Activated B cell treated with CpG ODN at 0.5 μM for 24 hours (primary cell): ENCODE data around the gene PCDHB3. TPM values are rescaled to one million over a fixed set of nuclear protein-coding genes. Genes with fewer than 3 reads are reported as not detected.
A peak's percentile ranks its signal among the peaks of the same experiment; 100 is the strongest.
"Not testable (repeated sequence)": the region's sequence is repeated elsewhere in the genome, so short reads cannot be mapped to it uniquely, and the experiment has no call there.

ENCODE experiments used
- ATAC-seq: fragments of 200-7000 bp; cut with Tn5 transposase; one replicate; pipeline ENCODE4 v1.10.0; 2021; ENCODE audit warnings: low read depth, mild to moderate bottlenecking, moderate library complexity
- CTCF ChIA-PET: fragments of 350-600 bp; sonication (Branson Sonifier 250); formaldehyde crosslinking; loops from one replicate; lab custom pipeline; 2021; ENCODE audit warnings: antibody characterized with exemption; lab: Charles Lee
- POLR2A ChIA-PET: fragments of 350-600 bp; sonication (Branson Sonifier 250); formaldehyde crosslinking; loops from one replicate; lab custom pipeline; 2021; ENCODE audit warnings: antibody characterized with exemption; lab: Charles Lee
- DNase-seq: peaks from one replicate; pipeline ENCODE4 v3.0.0; 2022
- H3K27ac Mint-ChIP-seq: one replicate; pipeline ENCODE4 v1.8.0; 2020; ENCODE audit warnings: mixed read lengths
- H3K27me3 Mint-ChIP-seq: one replicate; pipeline ENCODE4 v1.8.0; 2021; ENCODE audit warnings: mixed read lengths
- H3K36me3 Mint-ChIP-seq: one replicate; pipeline ENCODE4 v1.8.0; 2021; ENCODE audit warnings: low read depth, mixed read lengths
- H3K4me1 Mint-ChIP-seq: one replicate; pipeline ENCODE4 v1.8.0; 2021; ENCODE audit warnings: mixed read lengths
- H3K4me3 Mint-ChIP-seq: one replicate; pipeline ENCODE4 v1.8.0; 2020; ENCODE audit warnings: mild to moderate bottlenecking, mixed read lengths
- H3K9me3 Mint-ChIP-seq: one replicate; pipeline ENCODE4 v1.8.0; 2020; ENCODE audit warnings: mixed read lengths
- intact Hi-C: fragments of 100-400 bp; cut with micrococcal nuclease; formaldehyde crosslinking; loops from one replicate; pipeline ENCODE4 v1.15.1; 2024
- total RNA-seq: library from RNA; stranded (reverse); gene quantifications from 2 replicates; pipeline ENCODE4 v1.2.3, GENCODE V29; 2022
- TF ChIP-seq, protein P1 (sequence below): fragments of 200-600 bp; IDR thresholded peaks from one replicate; pipeline ENCODE4 v1.8.0; 2022; ENCODE audit warnings: antibody characterized with exemption, mild to moderate bottlenecking

PCDHB3 gene
- total RNA-seq, 1 donor from 2014 or later: not detected

GRCh38 chr5:141127305-141127704, 27.0 kb downstream of the PCDHB3 start:
- H3K36me3 Mint-ChIP-seq: no peaks in the 10 kb centered on the region
- intact Hi-C loops: no loop called here
- H3K4me1 Mint-ChIP-seq: no peaks in the 10 kb centered on the region
- no peak for ATAC-seq
- H3K4me3 Mint-ChIP-seq: no peak overlapping the region
- H3K27me3 Mint-ChIP-seq: peaks cover 6% of the 10 kb centered on the region
- DNase-seq: no peak
- no peak overlapping the region for H3K27ac Mint-ChIP-seq
- ChIA-PET CTCF (no interaction called here), POLR2A (no interaction called here)
- peaks cover 8% of the 10 kb centered on the region for H3K9me3 Mint-ChIP-seq
- TF ChIP-seq, protein P1, sequence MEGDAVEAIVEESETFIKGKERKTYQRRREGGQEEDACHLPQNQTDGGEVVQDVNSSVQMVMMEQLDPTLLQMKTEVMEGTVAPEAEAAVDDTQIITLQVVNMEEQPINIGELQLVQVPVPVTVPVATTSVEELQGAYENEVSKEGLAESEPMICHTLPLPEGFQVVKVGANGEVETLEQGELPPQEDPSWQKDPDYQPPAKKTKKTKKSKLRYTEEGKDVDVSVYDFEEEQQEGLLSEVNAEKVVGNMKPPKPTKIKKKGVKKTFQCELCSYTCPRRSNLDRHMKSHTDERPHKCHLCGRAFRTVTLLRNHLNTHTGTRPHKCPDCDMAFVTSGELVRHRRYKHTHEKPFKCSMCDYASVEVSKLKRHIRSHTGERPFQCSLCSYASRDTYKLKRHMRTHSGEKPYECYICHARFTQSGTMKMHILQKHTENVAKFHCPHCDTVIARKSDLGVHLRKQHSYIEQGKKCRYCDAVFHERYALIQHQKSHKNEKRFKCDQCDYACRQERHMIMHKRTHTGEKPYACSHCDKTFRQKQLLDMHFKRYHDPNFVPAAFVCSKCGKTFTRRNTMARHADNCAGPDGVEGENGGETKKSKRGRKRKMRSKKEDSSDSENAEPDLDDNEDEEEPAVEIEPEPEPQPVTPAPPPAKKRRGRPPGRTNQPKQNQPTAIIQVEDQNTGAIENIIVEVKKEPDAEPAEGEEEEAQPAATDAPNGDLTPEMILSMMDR: no peak

DNA sequence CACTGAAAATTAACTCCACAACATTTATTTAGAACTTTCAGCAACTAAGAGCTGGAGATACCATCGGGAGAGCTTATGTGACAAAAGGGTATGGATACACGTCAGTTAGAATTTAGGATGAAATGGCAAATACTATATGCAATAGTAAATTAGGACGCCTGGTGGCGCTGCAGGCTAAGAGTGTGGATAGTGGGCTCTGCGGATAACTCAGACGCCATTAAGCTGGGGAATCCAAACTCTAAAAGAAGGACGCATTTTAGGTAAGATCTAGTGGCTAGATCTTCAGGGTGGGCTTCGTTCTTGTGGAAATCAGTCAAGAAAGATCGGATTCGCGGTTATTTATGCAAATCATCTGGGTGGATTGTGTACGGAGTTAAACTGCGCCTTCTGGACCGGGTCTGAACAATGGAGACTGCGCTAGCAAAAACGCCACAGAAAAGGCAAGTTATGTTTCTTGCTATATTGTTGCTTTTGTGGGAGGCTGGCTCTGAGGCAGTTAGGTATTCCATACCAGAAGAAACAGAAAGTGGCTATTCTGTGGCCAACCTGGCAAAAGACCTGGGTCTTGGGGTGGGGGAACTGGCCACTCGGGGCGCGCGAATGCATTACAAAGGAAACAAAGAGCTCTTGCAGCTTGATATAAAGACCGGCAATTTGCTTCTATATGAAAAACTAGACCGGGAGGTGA, 34.9 kb downstream of the PCDHB3 start, which contains the start of gene PCDHB5:
PCDHB5 (plus strand) TSS at position 177 of the 688 bp plus-strand sequence; CDS start at position 406, 229 bp downstream.
- DNase-seq: no peak
- H3K27ac Mint-ChIP-seq: no peak within 1 kb of the TSS
- no peaks in the 10 kb centered on the region for H3K4me1 Mint-ChIP-seq
- peaks cover 6% of the 10 kb centered on the region for H3K27me3 Mint-ChIP-seq
- H3K9me3 Mint-ChIP-seq: peaks cover 24% of the 10 kb centered on the region
- H3K4me3 Mint-ChIP-seq: peak within 1 kb of the TSS; percentile 35
- intact Hi-C loops: no loop called here
- no peak for ATAC-seq
- H3K36me3 Mint-ChIP-seq: no peaks in the 10 kb centered on the region
- TF ChIP-seq, protein P1: no peak
- POLR2A ChIA-PET: no interaction called here
- CTCF ChIA-PET: no interaction called here

DNA sequence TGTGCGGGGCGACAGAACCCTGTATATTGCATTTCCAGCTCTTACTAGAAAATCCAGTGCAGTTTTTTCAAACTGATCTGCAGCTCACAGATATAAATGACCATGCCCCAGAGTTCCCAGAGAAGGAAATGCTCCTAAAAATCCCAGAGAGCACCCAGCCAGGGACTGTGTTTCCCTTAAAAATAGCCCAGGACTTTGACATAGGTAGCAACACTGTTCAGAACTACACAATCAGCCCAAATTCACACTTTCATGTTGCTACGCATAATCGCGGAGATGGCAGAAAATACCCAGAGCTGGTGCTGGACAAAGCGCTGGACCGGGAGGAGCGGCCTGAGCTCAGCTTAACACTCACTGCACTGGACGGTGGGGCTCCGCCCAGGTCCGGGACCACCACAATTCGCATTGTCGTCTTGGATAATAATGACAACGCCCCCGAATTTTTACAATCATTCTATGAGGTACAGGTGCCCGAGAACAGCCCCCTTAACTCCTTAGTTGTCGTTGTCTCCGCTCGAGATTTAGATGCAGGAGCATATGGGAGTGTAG, 35.5 kb downstream of the PCDHB3 start:
- Mint-ChIP-seq H3K27me3 (peaks cover 6% of the 10 kb centered on the region), H3K36me3 (no peaks in the 10 kb centered on the region)

DNA sequence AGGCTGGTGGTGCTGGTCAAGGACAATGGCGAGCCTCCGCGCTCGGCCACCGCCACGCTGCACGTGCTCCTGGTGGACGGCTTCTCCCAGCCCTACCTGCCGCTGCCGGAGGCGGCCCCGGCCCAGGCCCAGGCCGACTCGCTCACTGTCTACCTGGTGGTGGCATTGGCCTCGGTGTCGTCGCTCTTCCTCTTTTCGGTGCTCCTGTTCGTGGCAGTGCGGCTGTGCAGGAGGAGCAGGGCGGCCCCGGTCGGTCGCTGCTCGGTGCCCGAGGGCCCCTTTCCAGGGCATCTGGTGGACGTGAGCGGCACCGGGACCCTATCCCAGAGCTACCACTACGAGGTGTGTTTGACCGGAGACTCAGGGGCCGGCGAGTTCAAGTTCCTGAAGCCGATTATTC, 37.1 kb downstream of the PCDHB3 start:
- ATAC-seq, H3K27me3 Mint-ChIP-seq, DNase-seq, H3K27ac Mint-ChIP-seq, intact Hi-C loops, H3K4me1 Mint-ChIP-seq, CTCF ChIA-PET, H3K36me3 Mint-ChIP-seq, POLR2A ChIA-PET, H3K4me3 Mint-ChIP-seq: not testable (repeated sequence)
- peaks cover 24% of the 10 kb centered on the region for H3K9me3 Mint-ChIP-seq

More for the DNA sequence above, 35.5 kb downstream of the PCDHB3 start:
- ChIA-PET POLR2A (no interaction called here), CTCF (no interaction called here)
- intact Hi-C loops: no loop called here
- Mint-ChIP-seq H3K4me3 (no peak overlapping the region), H3K27ac (no peak overlapping the region), H3K4me1 (no peaks in the 10 kb centered on the region), H3K9me3 (peaks cover 24% of the 10 kb centered on the region)
- DNase-seq: no peak
- no peak for ATAC-seq
- TF ChIP-seq, protein P1: no peak

DNA sequence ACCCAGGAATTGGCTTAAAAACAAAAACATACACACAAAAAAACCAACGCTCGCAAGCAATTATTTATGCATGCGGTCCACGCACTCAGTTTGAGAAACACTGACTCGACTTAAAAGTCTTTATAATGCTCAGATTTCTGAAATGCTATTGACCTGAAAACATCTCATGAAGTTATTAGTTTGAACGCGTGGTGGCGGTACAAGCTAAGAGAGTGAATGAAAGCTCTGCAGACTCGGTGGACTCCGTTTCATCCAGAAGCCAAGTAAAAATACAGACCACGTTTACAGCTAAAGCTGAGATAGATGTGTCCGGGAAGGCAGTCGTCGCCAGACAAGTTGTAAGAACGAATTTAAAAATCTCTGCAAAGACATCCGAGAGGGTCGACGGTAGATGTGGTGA, 49.5 kb downstream of the PCDHB3 start, which contains the start of gene PCDHB6:
PCDHB6 (plus strand) TSS at position 246 of the 400 bp plus-strand sequence. CDS start 201 bp downstream, outside the sequence.
- CTCF ChIA-PET: no interaction called here
- POLR2A ChIA-PET: no interaction called here

More for the DNA sequence above, 49.5 kb downstream of the PCDHB3 start, which contains the start of gene PCDHB6:
- ATAC-seq: no peak
- peaks cover 17% of the 10 kb centered on the region for H3K27me3 Mint-ChIP-seq
- H3K36me3 Mint-ChIP-seq: no peaks in the 10 kb centered on the region
- H3K27ac Mint-ChIP-seq: no peak within 1 kb of the TSS
- TF ChIP-seq, protein P1: no peak
- intact Hi-C loops: no loop called here
- peak within 1 kb of the TSS; percentile 4 for H3K4me3 Mint-ChIP-seq
- no peak for DNase-seq
- no peaks in the 10 kb centered on the region for H3K4me1 Mint-ChIP-seq
- H3K9me3 Mint-ChIP-seq: peaks cover 12% of the 10 kb centered on the region
